ENCODE measurements around the gene NUDT14. TPM values are rescaled to one million over a fixed set of nuclear protein-coding genes. Genes with fewer than 3 reads are reported as not detected.
A peak's percentile ranks its signal among the peaks of the same experiment; 100 is the strongest.

The NUDT14 gene
- 59.1 TPM for total RNA-seq
- long read RNA-seq, transcript NUDT14-201 (4 exons, 570 nt), result minor isoform, 7 of 31 reads
- long read RNA-seq, transcript NUDT14-202 (5 exons, 845 nt), result major isoform, 14 of 31 reads
- long read RNA-seq, partial matches to known transcripts, result 1 of 31 reads
- long read RNA-seq, other reads (novel, unspliced or antisense), result 7 of 31 reads

DNA sequence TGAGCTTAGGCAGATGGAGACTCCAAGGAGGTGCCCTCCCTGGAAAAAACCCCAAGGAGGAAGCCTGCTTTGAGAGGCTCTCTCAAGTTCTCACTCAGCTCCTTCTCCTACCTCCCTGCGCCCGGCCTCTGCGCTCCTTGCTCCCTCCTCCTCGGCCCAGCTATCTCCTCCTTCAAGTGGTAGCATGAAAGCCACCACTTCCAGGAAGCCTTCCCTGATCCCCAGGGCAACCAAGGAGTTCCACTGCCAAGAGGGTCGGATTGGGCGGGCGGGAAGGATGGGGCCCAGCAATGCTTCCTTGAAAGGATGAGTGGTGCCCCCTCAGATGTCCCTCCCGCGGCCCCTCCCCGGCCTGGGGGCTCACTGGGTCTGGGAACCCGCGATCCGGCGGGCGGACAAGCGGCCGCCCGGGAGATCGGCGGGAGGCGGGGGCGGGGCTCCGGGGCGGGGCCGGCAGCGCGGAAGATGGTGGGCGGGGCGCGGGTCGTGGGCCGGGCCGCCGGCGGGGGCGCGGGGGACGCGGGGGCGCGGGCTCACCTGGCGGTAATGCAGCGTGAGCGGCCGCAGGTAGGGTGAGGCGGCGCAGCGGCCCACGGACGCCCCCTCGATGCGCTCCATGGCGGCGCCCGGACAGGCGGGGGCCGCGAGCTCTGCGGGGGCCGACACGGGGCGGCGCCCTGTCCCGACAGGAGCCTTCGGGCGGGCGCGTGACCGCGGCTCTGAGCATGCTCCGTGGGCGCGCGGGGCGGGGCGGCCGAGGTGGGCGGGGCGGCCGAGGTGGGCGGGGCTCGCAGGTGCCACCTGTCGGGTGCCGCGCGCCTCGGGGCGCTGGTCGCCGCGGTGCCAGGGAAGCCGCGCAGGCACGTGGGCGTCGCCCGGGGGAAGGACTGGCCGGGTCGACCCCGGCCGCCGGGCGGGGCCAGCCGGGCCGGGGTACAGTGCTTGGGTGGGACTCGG is at the start of gene NUDT14:
TSS of gene NUDT14 (minus strand) at position 721 of the 957 bp plus-strand sequence. CDS start at position 618, 103 bp downstream.
- ATAC-seq, result peak; percentile 90
- no peak for TF ChIP-seq CTCF (IDR thresholded peaks at IDR 0.05)
- H3K36me3 ChIP-seq, result no peaks in the 10 kb centered on the region
- intact Hi-C loops (cut with DNase I), result no loop called here
- peak; percentile 94 for DNase-seq
- no peaks in the 10 kb centered on the region for H3K9me3 ChIP-seq
- H3K4me1 ChIP-seq, result peaks cover 16% of the 10 kb centered on the region
- peak within 1 kb of the TSS; percentile 59 for H3K4me3 ChIP-seq
- H3K27ac ChIP-seq, result no peak within 1 kb of the TSS
- no peaks in the 10 kb centered on the region for H3K27me3 ChIP-seq

GRCh38 chr14:105229099-105229655 is 48.1 kb upstream of the NUDT14 start:
- Histone ChIP-seq H3K9me3 (no peaks in the 10 kb centered on the region), H3K4me3 (no peak overlapping the region), H3K36me3 (peaks cover 21% of the 10 kb centered on the region), H3K27ac (no peak overlapping the region), H3K27me3 (no peaks in the 10 kb centered on the region), H3K4me1 (no peaks in the 10 kb centered on the region)
- no peak for ATAC-seq
- intact Hi-C loops (cut with DNase I), result no loop called here
- no peak for TF ChIP-seq CTCF (IDR thresholded peaks at IDR 0.05)
- no peak for DNase-seq

- DNase-seq, result no peak
- TF ChIP-seq CTCF (IDR thresholded peaks at IDR 0.05), result no peak
- intact Hi-C loops (cut with DNase I), result no loop called here
These were observed 47.5 kb upstream of the NUDT14 start for GRCh38 chr14:105228562-105228961.

GRCh38 chr14:105227346-105227745 is 46.2 kb upstream of the NUDT14 start:
- Histone ChIP-seq H3K4me3 (no peak overlapping the region), H3K4me1 (no peaks in the 10 kb centered on the region), H3K27me3 (no peaks in the 10 kb centered on the region), H3K36me3 (peaks cover 24% of the 10 kb centered on the region), H3K9me3 (no peaks in the 10 kb centered on the region), H3K27ac (no peak overlapping the region)
- DNase-seq, result no peak
- no peak for ATAC-seq
- TF ChIP-seq CTCF (IDR thresholded peaks at IDR 0.05), result no peak
- intact Hi-C loops (cut with DNase I), result no loop called here

More at GRCh38 chr14:105228562-105228961, 47.5 kb upstream of the NUDT14 start:
- Histone ChIP-seq H3K36me3 (peaks cover 21% of the 10 kb centered on the region), H3K4me3 (no peak overlapping the region), H3K27me3 (no peaks in the 10 kb centered on the region), H3K27ac (no peak overlapping the region), H3K4me1 (no peaks in the 10 kb centered on the region), H3K9me3 (no peaks in the 10 kb centered on the region)
- peak; percentile 7 for ATAC-seq

DNA sequence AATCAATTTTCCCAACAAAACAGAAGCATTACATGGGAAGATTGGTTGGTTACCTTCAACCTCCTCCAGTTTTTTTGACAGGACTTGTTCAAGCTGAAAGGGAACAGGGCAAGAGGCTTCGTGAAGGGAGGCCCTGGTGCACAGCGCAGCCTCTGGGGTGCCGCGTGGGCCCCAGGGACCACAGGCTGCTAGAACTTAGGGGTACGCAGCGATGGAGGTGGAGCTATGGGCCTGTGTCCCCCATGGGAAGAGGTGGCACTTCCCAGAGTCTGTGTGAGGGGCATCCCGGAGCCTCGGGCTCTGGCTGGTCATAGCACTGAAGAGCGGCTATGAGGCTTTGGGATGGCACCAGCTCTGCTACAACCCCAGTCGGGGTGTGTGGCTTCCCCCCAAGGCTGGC is 45.1 kb upstream of the NUDT14 start:
- ATAC-seq (no peak), DNase-seq (no peak)
- intact Hi-C loops (cut with DNase I), result no loop called here
- H3K36me3 ChIP-seq, result peaks cover 33% of the 10 kb centered on the region
- H3K27me3 ChIP-seq, result no peaks in the 10 kb centered on the region
- TF ChIP-seq CTCF (IDR thresholded peaks at IDR 0.05), result no peak
- no peak overlapping the region for H3K4me3 ChIP-seq
- H3K27ac ChIP-seq, result no peak overlapping the region
- no peaks in the 10 kb centered on the region for H3K9me3 ChIP-seq
- H3K4me1 ChIP-seq, result no peaks in the 10 kb centered on the region
